Ovary (tissue), 9 donors: ENCODE measurements around the gene NCOA1. TPM values are rescaled to one million over a fixed set of nuclear protein-coding genes. Genes with fewer than 3 reads are reported as not detected.

ENCODE experiments used
- DNase-seq, 5 donors: peaks; one replicate each; pipeline ENCODE4 v3.0.0-alpha.2; 2019 to 2020
- H3K27ac ChIP-seq, 2 donors: fragments of 200-600 bp; one replicate each; pipeline versions ENCODE4 v1.5.1 to v1.8.0; 2019 to 2022
- H3K27me3 ChIP-seq: fragments of 200-600 bp; one replicate; pipeline ENCODE4 v1.8.0; 2022
- H3K36me3 ChIP-seq: fragments of 200-600 bp; sonication (generic); one replicate; pipeline ENCODE4 v1.5.1; 2019
- H3K4me1 ChIP-seq: one replicate; pipeline ENCODE4 v1.8.1; 2013; ENCODE audit warnings: mild to moderate bottlenecking, moderate library complexity; ENCODE audit not compliant: insufficient read depth
- H3K4me3 ChIP-seq: fragments of 200-600 bp; sonication (generic); one replicate; pipeline ENCODE4 v1.5.1; 2017
- H3K9me3 ChIP-seq, 2 donors: fragments of 200-600 bp in 1 of 2; sonication (generic) in 1 of 2; one replicate each; pipeline versions ENCODE4 v1.5.1 to v1.8.1; 2013 to 2019; ENCODE audit warnings: mild to moderate bottlenecking in 1 of 2, moderate library complexity in 1 of 2
- EP300 ChIP-seq: sonication (generic); formaldehyde crosslinking; IDR thresholded peaks from one replicate; pipeline ENCODE4 v1.6.1; 2017; ENCODE audit warnings: antibody characterized with exemption
- POLR2A ChIP-seq: fragments of 450-650 bp; IDR thresholded peaks from one replicate; pipeline ENCODE4 v1.6.1; 2017; ENCODE audit warnings: antibody characterized with exemption, mild to moderate bottlenecking, moderate library complexity
- WGBS, 3 donors: extraction: QIAGEN DNeasy Blood & Tissue Kit in 1 of 3; methylation state at CpG; one replicate each; pipeline versions ENCODE4 v1.1.5 to v1.1.7; 2013 to 2017; 5-methylcytosine and 5-hydroxymethylcytosine counted together
- intact Hi-C, 4 donors: fragments of 100-400 bp; cut with DNase I; formaldehyde crosslinking; loops; one replicate each; pipeline versions ENCODE4 v1.11.0 to v1.15.1; 2022 to 2023
- polyA plus RNA-seq, 2 donors: library from polyadenylated mRNA; stranded (reverse); fragments of 200-250 nt in 1 of 2; fragments of 350-450 nt in 1 of 2; fragmentation: Illumina TruSeq in 1 of 2; extraction: RNeasy Lipid Tissue Mini Kit (QIAGEN cat#74804) in 1 of 2; gene quantifications; one replicate each; pipeline ENCODE4 v1.2.3, GENCODE V29; 2013 to 2014
- total RNA-seq, 7 donors: library from RNA; depleted of rRNA in 2 of 7; stranded (reverse); fragments of >200 nt in 2 of 7; fragmentation: NEBNext Ultra II Directional in 3 of 7; extraction: Animal tissue kit (Norgen Biotek cat#: 25700) in 3 of 7; gene quantifications; one replicate each; pipeline versions ENCODE4 v1.1.0 to v1.2.4, GENCODE V29; 2016 to 2023
- TF ChIP-seq, protein P1 (sequence below), 3 donors: fragments of 450-650 bp in 2 of 3; fragments of 200-600 bp in 1 of 3; IDR thresholded peaks; one replicate each; pipeline versions ENCODE4 v1.5.1 to v1.8.0; 2016 to 2022; ENCODE audit warnings: antibody characterized with exemption in 3 of 3, mild to moderate bottlenecking in 1 of 3
- donor health status: DM: no; HTN: no; CAD: no; lungs with moderate emphysema.
- donor health status: DM: no; HTN: no; CAD: no.
- donor health status: Bipolar disorder and iron deficiency.
- donor health status: DM: yes; HTN: yes; CAD: no.
- donor health status: DM: no; HTN: no; CAD: no.
- donor health status: DM: yes; HTN: yes; CAD: no.

The NCOA1 gene
- total and polyA plus RNA-seq, 9 donors = 20.2 to 69.0 (median 57.3) TPM

DNA sequence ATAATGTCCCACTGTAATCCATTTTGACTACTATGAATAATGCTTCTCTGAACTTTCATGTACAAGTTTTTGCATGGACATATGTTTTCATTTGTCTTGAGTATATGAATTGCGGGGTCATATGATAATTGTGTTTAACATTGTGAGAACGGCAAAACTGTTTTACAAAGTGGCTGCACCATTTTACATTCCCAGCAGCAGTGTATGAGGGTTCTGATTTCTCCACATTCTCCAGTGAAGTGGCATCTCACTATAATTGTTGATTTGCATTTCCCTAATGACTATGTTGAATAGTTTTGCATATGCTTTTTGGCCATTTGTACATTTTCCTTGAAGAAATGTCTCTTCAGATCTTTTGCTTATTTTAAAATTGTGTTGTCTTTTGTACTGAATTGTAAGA is 20.1 kb downstream of the NCOA1 start:
- Histone ChIP-seq H3K27ac (no peak overlapping the region), H3K4me3 (no peak overlapping the region), H3K4me1 (peaks cover 7% of the 10 kb centered on the region), H3K9me3 (no peaks in the 10 kb centered on the region), H3K36me3 (no peaks in the 10 kb centered on the region), H3K27me3 (no peaks in the 10 kb centered on the region)
- TF ChIP-seq EP300 (no peak), POLR2A (no peak)
- TF ChIP-seq, protein P1, sequence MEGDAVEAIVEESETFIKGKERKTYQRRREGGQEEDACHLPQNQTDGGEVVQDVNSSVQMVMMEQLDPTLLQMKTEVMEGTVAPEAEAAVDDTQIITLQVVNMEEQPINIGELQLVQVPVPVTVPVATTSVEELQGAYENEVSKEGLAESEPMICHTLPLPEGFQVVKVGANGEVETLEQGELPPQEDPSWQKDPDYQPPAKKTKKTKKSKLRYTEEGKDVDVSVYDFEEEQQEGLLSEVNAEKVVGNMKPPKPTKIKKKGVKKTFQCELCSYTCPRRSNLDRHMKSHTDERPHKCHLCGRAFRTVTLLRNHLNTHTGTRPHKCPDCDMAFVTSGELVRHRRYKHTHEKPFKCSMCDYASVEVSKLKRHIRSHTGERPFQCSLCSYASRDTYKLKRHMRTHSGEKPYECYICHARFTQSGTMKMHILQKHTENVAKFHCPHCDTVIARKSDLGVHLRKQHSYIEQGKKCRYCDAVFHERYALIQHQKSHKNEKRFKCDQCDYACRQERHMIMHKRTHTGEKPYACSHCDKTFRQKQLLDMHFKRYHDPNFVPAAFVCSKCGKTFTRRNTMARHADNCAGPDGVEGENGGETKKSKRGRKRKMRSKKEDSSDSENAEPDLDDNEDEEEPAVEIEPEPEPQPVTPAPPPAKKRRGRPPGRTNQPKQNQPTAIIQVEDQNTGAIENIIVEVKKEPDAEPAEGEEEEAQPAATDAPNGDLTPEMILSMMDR (IDR thresholded peaks at IDR 0.05) = no peak
- no peak for DNase-seq
- 81 to 84% (median 83%) methylated on average over 2 of the region's 2 CpGs for WGBS, 3 donors
- intact Hi-C loops = no loop called here

DNA sequence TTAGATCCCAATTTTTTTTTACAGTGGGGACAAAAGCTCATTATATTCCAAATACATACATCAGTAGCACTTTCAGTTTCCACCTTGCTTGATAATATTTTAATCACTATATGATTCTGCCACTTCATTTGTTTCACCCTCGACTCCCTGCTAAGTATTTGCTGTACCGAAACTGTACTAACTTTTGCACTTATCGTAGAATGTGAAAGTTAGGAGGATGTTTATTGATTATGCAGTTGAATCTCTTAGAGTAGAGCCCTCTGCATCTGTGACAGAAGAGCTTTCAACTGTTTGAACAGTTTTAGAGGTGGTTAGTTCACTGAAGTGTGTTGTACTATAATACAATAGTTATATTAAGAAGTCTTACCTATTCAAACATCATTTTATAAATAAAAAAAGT is 20.8 kb downstream of the NCOA1 start:
- no peak for TF ChIP-seq EP300
- TF ChIP-seq POLR2A = no peak
- TF ChIP-seq, protein P1 (IDR thresholded peaks at IDR 0.05) = no peak
- Histone ChIP-seq H3K36me3 (no peaks in the 10 kb centered on the region), H3K9me3 (no peaks in the 10 kb centered on the region), H3K4me1 (peaks cover 7% of the 10 kb centered on the region), H3K27ac (no peak overlapping the region), H3K27me3 (no peaks in the 10 kb centered on the region), H3K4me3 (no peak overlapping the region)
- no peak for DNase-seq
- intact Hi-C loops = no loop called here
- WGBS, 3 donors = 26 to 46% (median 28%) methylated on average over 3 of the region's 3 CpGs

DNA sequence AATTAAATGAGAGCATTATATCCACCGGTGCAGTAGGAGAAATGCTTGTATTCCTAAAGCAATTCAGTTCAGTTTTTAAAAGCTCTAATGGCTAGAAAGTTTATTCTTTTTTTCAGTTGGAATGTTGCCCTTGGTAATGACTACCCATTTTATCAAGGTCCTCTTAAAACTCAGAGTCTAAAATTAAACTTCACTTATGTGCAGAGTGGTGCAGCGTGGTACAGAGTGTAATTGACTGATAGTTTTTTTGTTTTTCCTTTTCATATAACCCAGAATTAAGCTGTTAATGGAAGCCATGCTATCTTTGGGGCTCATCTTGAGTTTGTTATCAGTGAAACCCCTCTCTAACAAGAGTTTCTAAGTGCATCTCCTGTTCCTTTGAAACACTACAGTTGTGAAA is 21.4 kb downstream of the NCOA1 start:
- H3K27ac ChIP-seq = no peak overlapping the region
- no peaks in the 10 kb centered on the region for H3K36me3 ChIP-seq
- intact Hi-C loops = no loop called here
- peaks cover 9% of the 10 kb centered on the region for H3K4me1 ChIP-seq
- TF ChIP-seq, protein P1 (IDR thresholded peaks at IDR 0.05) = no peak
- TF ChIP-seq POLR2A (no peak), EP300 (no peak)
- no peaks in the 10 kb centered on the region for H3K9me3 ChIP-seq
- WGBS, 3 donors = 5 to 13% (median 12%) methylated on average over 2 of the region's 2 CpGs
- H3K27me3 ChIP-seq = no peaks in the 10 kb centered on the region
- H3K4me3 ChIP-seq = no peak overlapping the region
- DNase-seq = no peak

DNA sequence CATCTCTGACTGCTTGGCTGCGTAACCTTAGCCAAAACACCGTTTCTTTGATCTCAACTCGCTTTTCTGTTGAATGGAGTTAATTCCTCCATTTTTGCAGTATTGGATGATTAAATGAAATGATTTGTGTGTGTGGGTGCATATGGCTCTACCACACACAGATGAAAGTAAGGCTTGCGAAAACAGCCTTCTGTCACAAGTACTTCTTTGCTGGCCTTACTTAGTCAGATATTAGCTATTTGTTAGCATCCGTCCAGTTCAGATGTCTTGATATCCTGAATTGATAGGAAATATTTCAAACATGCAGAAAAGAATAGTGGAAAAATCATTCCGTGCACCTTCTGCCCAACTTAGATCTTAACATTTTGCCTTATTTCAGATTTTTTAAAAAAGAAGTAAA is 21.8 kb downstream of the NCOA1 start:
- DNase-seq = no peak
- WGBS, 3 donors = 51 to 57% (median 56%) methylated on average over 6 of the region's 6 CpGs
- Histone ChIP-seq H3K27ac (no peak overlapping the region), H3K36me3 (no peaks in the 10 kb centered on the region), H3K27me3 (no peaks in the 10 kb centered on the region), H3K4me3 (no peak overlapping the region), H3K9me3 (no peaks in the 10 kb centered on the region), H3K4me1 (peaks cover 9% of the 10 kb centered on the region)
- TF ChIP-seq, protein P1 (IDR thresholded peaks at IDR 0.05) = no peak
- TF ChIP-seq EP300 (no peak), POLR2A (no peak)
- intact Hi-C loops = no loop called here
